ENCODE data around the gene PHF21A.

Gene PHF21A

GRCh38 chr11:45886816-45887520 lies 234.3 kb downstream of the PHF21A start:
- DNase-seq, result no peak
- in situ Hi-C loops (cut with HindIII; ENCODE audit: low pct_ligation_motif_present, low pct_unique_long_range_greater_than_20kb, low sequenced_read_pairs), result no loop called here

GRCh38 chr11:45885921-45886721 lies 235.1 kb downstream of the PHF21A start:
- in situ Hi-C loops (cut with HindIII; ENCODE audit: low pct_ligation_motif_present, low pct_unique_long_range_greater_than_20kb, low sequenced_read_pairs), result no loop called here
- DNase-seq, result no peak

GRCh38 chr11:45885274-45885920 lies 235.9 kb downstream of the PHF21A start, which contains the start of gene MAPK8IP1:
Gene MAPK8IP1 (plus strand): TSS chr11:45885651. CDS start chr11:45885821, 170 bp downstream.
- peak; percentile 42 for DNase-seq
- in situ Hi-C loops (cut with HindIII; ENCODE audit: low pct_ligation_motif_present, low pct_unique_long_range_greater_than_20kb, low sequenced_read_pairs), result no loop called here

GRCh38 chr11:45884596-45885185 lies 236.6 kb downstream of the PHF21A start:
- in situ Hi-C loops (cut with HindIII; ENCODE audit: low pct_ligation_motif_present, low pct_unique_long_range_greater_than_20kb, low sequenced_read_pairs), result no loop called here
- DNase-seq, result no peak
